HG02642 (cell line): ENCODE measurements around the gene SOX10.
"Not testable (repeated sequence)": the region's sequence is repeated elsewhere in the genome, so short reads cannot be mapped to it uniquely, and the experiment has no call there.

Experiments used
- ATAC-seq: cut with Tn5 transposase; IDR thresholded peaks from one replicate; pipeline ENCODE4 v1.9.1; 2021; ENCODE audit warnings: mild to moderate bottlenecking; ENCODE audit not compliant: unreplicated experiment, poor library complexity

Gene SOX10

DNA sequence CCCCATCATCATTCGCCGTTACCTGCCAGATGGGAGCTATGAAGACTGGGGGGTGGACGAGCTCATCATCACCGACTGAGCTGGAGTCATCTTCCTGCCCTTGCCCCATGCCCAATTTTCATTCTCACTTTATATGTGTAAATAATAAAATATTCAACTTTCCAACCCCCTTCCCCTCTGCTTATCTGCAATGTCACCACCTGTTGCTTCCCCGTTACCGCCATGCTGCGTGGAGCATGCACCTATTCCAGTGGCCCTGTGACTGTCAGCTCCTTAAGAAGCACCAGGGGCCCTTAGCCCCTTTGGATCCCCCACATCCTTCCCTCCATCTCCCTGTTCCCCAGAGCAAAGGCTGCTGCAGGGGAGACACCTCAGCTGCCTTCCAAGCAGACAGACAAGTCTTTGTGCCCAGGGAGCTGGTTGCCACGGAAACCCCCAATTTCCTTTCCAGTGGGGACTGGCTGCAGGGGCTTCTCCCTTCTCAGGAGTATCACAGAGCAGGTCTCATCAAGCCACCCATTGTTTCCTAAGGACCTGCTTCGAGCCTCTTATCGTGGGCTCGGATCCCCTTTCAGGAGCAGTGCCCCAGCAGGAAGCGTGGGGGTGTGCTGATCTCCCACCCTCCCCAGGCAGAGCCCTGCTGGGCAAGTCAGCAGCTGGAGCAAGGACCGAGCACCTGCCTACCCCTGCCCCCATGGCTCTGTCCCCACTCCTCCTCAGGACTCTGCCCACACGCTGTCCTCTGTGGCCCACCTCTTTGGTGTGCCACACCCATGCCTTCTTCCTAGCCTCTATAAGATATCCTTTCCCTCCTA lies 16.5 kb downstream of the SOX10 start:
- no peak for ATAC-seq

DNA sequence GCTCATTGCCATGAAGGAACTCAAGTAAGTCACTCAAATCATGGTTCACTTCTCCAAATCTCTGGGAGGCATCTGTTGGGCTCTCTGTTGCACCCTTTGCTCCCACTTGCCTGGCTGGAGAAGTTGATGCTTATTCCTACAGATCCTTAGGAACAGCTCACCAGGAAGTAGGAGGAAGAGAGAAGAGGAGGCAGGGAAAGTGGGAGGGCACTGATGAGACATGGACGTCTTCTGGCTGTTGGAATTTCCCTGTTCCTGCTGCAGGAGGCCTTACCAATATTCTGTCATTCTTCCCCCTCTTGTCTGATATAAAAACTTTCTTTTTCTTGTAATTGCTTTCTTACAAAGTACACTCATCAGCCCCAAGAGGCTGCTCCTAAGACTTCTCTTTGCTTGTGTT lies 17.2 kb downstream of the SOX10 start:
- no peak for ATAC-seq

DNA sequence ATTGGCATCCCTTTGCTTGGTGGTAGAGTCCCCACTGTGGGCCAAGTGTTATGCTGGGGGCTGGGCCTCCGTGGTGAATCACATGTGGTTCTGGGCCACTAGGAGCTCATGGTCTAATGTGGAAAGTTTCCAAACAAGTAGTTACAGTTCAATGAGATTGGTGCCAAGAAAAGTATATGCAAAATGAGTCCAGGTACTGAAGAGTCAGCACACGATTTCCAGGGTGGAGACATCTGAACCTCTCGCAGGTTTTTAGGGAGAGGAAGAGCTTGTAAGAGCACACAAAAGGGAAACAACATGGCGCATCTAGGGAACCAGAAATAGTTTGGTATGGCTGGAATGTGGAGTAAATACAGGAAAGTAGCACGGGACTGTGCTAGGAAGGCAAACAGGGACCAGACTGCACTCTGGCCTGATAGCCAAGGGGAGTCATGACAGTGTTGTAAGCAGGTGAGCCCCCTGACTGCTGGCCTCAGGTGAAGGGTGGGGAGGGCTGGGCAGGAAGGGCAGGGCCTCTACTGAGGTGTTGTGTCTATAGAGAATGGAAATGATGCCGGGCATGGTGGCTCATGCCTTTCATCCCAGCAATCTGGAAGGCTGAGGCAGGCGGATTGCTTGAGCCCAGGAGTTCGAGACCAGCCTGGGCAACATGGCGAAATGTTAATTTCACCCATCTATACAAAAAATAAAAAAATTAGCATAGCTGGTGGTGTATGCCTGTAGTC lies 18.3 kb downstream of the SOX10 start:
- ATAC-seq = no peak

DNA sequence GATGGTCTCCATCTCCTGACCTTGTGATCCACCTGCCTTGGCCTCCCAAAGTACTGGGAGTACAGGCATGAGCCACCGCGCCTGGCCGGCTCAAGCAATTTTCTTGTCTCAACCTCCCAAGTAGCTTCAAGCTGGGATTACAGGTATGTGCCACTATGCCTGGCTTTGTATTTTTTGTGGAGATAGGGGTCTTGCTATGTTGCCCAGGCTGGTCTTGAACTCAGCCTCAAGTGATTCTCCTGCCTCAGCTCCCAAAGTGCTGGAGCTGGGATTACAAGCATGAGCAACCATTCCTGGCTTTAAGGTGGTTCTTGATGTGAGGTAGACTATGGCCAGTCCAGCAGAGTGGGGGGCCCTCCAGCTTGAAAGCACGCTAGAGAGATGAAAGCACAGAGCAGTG lies 23.3 kb downstream of the SOX10 start:
- no peak for ATAC-seq

DNA sequence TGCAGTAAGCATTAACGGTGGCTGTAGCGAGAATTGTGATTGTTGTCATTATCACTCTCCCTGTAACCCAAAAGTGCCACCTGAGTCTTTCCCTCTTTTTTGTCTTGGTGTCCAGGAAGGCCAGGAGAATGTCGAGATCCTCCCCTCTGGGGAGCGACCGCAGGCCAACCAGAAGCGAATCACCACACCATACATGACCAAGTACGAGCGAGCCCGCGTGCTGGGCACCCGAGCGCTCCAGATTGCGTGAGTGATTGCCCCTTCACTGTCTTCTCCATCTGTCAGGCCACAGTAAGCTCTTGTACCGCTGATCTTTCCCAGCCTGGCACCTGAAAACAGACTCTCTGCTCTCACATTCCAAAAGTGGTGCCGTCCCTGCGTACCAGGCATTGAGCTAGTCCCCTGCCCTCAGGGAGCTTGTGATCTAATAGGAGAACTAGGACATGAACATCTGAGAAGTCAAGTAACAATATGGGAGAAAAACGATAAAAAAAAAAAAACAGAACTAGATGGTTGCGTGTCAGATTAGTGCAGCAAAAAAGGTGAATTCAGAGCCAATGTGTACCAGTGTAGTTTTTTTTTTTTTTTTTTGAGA lies 25.0 kb downstream of the SOX10 start:
- no peak for ATAC-seq

DNA sequence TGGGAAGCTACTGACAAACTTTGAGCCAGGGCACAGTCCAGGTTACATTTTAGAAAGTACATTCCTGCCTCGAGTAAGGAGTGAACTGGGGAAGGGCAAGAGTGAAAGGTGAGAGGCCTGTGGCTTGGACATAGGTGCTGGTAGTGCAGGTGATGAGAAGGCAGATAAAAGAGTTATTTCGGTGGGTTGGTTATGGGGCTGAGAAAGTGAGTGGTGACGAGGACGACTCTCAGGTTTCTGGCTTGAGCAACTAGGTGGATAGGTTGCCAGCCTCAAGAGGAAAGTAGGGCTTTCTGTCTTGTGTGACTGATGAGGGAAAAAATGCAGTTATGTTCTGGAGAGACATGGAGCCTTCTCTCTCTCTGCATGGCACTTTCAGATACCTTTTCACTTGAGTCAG lies 27.1 kb downstream of the SOX10 start:
- ATAC-seq = no peak

DNA sequence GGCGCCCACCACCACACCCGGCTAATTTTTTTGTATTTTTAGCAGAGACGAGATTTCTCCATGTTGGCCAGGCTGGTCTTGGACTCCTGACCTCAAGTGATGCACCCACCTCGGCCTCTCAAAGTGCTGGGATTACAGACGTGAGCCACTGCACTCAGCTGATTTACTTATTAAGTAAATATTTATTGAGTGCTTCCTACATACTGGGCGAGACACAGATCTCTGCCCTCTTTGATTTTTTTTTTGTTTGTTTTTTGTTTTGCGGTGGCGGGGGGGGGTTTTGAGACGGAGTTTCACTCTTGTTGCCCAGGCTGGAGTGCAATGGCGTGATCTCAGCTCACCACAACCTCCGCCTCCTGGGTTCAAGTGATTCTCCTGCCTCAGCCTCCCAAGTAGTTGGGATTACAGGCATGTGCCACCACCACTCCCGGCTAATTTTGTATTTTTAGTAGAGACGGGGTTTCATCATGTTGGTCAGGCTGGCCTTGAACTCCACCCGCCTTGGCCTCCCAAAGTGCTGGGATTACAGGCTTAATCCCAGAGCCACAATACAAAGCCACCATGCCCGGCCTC lies 28.4 kb downstream of the SOX10 start:
- ATAC-seq = not testable (repeated sequence)

DNA sequence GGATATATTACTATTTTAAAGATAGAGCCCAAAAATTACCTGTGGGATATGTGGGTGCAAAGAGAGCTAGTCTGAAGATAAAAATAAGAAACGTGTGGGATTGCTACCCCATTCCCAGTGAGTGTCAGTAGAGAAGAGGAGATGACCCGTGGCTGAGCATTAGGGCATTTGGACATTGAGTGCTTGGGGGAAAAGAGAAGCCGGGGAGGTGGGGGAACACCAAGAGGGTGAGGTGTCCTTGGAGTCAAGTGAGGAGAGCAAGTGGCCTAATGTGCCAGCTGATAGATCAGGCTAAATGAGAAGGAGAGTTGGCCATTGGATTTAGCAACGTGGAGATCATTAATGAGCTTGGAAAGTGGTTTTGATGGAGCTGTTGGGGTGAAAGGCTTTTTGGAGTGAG lies 29.7 kb downstream of the SOX10 start:
- no peak for ATAC-seq

DNA sequence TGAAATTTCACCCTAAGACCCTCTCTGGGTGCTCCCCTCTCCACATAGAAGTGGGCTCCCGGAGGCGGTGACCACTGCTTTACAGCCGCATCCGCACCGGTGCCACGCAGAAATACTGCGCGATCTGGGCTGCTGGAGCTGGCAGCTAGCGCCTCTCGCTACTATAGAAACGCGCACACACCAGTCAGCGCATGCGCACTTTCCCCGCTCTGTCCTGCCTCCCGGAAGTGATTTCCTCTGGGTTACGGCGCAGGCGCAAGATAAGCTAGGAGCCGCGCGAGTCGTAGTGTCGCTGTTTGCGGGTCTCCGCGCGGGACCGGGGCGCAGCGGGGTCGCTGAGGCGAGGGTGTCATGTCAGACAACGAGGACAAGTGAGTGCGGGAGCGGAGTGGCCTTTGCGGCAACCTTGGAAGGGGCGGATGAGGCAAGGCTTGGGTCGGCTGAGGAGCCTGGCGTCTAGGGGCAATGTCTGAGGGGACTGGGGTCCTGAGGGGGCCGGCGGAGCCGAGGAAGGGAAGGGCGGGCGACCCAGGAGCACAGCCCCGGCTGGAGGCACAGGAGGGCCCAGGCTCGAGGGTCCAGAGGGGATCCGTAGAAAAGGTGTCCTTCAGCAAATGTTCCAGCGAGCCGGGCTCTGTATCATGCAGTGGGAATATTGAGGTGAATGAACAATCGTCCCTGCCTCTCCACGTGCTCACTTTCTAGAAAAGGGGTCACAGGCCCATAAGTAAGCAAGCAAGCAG lies 30.7 kb downstream of the SOX10 start, which contains the start of the genes C22orf23 and POLR2F:
C22orf23 (minus strand) TSS at position 165 of the 743 bp plus-strand sequence. CDS start 452 bp downstream, outside the sequence.
POLR2F (plus strand) TSS at position 263 of the 743 bp plus-strand sequence; CDS start at position 352, 89 bp downstream.
- peak; percentile 88 for ATAC-seq

DNA sequence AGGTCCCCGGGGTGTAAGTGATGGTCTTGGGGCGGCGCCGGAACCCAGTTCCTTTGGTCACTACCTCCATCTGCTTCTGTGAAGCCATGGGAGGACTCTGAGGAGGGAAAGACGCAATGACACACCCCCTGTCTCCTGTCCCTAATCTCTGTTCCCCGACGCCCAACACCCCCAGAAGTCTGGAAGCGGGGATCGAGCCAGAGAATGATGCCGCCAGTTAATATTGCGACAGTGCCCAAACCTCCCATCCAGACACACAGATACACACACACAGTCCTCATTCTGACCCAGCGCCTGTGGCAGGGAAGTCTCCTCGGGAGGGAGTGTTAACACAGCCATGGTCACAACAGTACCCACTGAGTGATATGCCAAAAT lies 31.3 kb downstream of the SOX10 start:
- ATAC-seq = peak; percentile 3

DNA sequence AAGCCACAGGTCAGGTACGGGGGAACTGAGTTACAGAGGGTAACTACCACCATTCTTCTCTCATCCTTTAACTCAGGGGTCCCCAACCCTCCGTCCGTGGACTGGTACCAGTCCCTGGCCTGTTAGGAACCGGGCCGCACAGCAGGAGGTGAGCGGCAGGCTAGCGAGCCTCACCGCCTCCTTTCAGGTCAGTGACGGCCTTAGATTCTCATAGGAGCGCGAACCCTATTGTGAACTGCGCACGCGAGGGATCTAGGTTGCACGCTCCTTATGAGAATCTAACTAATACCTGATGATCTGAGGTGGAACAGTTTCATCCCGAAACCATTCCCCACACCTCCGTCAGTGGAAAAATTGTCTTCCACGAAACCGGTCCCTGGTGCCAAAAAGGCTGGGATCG lies 31.7 kb downstream of the SOX10 start:
- ATAC-seq = not testable (repeated sequence)

DNA sequence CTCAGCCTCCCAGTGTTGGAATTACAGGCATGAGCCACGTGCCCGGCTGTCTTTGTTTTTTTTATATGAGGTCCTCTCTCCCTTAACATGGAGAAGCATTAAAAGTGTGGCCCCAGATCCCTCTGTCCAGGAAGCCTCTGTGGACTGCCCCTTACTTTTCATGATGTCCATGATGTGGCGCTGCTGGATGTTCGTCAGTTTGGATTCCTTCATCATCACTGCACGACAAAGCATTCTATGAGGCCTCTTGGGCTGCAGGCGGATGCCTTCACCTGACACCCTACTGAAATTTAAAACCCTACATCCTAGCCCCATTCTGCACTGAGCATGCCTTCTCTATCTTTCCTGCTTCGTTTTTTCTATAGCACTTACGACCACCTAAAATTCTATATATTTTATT lies 33.0 kb downstream of the SOX10 start:
- ATAC-seq = no peak

DNA sequence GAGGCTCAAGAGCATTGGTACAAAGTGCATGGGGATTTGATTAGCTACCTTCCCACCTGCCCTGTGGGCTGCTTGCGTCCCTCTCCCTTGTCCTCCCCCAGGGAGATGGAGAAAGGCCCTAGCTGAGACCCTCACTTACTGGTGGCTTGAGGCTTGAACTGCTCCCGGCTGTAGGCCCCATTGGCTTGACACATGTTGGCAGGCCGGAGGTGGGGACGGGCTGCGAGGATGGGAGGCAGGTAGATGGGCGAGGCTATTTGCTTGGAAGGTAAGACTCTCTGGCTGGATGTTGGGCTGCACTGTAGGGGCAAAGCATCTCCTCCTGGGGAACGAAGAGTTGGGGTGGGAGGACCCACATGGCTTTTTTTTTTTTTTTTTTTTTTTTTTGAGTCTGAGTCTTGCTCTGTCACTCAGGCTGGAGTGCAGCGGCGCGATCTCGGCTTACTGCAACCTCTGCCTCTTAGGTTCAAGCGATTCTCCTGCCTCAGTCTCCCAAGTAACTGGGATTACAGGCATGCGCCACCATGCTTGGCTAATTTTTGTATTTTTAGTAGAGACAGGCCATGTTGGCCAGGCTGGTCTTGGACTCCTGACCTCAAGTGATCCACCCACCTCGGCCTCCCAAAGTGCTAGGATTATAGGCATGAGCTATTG lies 37.1 kb downstream of the SOX10 start:
- ATAC-seq = not testable (repeated sequence)

DNA sequence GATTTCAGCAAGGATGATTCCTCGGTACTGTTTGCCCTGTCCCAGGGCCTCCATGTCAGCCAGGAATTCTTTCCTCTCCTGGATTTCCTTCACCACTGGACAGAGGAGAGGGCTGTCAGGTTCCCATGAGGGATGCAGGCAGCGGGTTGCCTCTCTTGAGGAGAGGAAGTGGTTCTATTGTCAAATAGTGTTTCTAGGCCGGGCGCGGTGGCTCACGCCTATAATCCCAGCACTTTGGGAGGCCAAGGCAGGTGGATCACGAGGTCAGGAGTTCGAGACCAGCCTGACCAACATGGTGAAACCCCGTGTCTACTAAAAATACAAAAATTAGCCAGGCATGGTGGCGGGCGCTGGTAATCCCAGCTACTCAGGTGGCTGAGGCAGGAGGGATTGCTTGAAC lies 39.9 kb downstream of the SOX10 start:
- not testable (repeated sequence) for ATAC-seq

DNA sequence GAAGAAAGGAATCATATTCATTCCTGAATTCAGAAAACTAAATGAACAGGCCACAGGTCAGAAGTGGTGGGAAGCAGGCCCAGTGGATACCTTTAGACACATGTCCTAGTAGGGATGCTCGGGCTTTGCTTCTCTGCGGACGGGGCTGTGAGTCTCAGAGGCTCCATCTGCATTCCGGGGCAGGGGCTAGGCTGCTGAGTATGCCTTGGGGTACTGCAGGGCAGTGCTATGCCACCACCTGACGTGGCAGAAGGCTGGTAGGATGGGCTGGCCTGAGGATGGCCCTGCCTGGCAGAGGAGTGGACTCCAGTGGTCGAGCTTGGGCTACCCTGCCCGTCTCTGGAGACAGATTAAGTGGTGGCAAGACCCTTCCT lies 40.5 kb downstream of the SOX10 start:
- ATAC-seq = no peak

DNA sequence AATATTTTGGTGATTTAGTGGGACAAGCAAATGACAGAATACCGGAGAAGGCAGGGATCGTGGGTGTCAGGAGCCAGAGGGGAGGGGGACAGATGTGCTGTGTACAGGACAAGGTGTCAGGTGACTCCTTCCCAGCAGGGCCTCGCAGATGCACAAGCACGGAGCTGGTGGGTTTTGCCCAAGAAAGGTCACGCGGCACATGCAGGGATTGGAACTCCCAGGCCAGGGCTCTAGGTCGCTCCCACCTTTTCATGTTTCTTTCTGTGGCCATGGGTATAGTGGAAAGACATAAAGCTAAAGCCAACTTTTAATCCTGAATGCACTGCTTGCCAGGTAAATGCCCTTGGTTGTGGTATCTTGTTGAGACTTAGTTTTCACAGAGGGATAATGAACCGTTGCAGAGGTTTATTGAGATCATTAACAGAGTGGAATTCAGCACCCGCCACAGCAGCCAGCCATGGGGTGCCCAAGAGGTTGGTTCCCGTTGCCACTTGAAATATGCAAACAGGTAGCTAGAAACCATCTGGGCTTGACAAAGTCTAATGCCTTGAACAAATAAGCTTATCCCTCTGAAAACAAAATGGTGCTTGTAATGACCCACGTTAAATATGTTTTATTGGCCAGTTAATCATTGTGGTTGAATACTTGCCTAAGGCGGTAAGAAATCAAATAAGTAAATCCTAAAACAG lies 41.1 kb downstream of the SOX10 start:
- no peak for ATAC-seq

DNA sequence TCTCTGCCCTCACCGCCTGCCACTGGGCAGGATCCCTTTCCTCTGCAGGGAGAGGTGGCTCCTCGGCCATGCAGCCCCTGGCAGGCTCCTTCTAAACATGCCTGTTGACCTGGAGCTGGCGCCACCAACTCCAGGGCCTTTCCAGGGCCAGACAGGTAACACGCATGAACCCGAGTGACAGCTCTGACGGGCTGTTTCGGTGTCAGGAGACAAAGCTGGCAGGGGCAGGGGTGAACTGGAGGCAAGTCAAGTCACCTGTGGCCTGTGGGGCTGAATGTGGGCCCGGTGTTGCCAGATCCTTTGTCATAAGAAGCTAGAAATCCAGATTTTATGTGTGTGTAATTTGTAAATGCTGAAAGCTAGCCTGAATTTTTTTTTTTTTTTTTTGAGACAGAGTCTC lies 42.2 kb downstream of the SOX10 start:
- no peak for ATAC-seq

DNA sequence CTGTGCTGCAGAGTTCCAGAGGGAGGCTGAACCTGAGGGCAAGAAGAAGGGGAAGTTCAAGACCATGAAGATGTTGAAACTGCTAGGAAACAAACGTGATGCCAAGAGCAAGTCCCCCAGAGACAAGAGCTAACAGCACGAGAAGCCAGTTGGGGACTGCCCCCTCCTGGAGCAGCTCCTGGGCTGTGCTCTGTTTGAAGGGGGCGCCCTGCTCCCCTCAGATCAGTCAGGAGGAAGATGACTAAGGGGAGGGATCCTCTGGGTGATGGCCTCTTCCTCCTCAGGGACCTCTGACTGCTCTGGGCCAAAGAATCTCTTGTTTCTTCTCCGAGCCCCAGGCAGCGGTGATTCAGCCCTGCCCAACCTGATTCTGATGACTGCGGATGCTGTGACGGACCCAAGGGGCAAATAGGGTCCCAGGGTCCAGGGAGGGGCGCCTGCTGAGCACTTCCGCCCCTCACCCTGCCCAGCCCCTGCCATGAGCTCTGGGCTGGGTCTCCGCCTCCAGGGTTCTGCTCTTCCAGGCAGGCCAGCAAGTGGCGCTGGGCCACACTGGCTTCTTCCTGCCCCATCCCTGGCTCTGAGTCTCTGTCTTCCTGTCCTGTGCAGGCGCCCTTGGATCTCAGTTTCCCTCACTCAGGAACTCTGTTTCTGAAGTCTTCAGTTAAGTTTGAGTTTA lies 43.5 kb downstream of the SOX10 start:
- ATAC-seq = no peak
